ENCODE measurements around the gene IL1R2.
"Not testable (repeated sequence)": the region's sequence is repeated elsewhere in the genome, so short reads cannot be mapped to it uniquely, and the experiment has no call there.

The IL1R2 gene

GRCh38 chr2:101998896-101999789 lies 7.4 kb downstream of the IL1R2 start:
- DNase-seq (ENCODE audit: low read depth in 3 of 3): peak in 2 of 3 donors; percentile 48 to 53

DNA sequence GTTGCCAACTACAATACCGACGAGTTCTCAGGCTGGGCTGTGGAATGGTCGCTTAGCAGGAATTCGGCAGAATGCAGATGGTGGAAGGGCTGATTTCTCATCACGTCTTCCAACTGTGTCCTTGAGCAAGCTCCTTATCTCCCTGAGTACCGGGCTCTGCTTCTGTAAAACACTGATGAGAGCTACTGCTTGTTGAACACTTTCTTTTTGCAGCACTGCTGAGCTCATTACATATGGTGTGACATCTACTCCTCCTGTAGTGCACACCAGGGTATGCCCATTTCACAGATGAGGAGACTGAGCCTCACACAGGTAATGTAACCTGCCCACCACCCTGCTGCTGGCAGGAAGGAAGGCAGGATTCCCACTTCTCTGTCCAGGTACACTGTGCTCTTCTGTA lies 8.3 kb downstream of the IL1R2 start:
- no peak for DNase-seq (ENCODE audit: low read depth in 3 of 3)

GRCh38 chr2:102000813-102001766 lies 9.3 kb downstream of the IL1R2 start:
- peak in 1 of 3 donors; percentile 32 for DNase-seq (ENCODE audit: low read depth in 3 of 3)

DNA sequence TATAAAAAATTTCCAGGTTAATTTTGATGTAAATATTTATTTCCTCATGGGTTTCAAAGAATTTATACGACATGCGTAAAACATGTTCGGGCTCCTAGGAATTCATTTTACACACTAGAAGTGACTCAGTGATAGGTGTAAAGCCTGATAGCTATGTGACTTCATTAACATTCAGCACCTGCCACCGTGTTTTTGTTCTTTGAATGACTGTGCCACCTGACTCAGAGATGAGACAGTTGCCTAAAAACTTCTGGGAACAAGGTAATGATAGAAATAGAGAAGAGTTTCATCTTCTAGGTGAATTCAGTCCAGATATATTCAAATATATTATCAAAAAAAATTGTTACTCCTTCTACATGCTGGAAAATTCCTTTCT lies 10.0 kb downstream of the IL1R2 start:
- DNase-seq (ENCODE audit: low read depth in 3 of 3): peak in 1 of 3 donors; percentile 44

GRCh38 chr2:102002228-102002627 lies 10.5 kb downstream of the IL1R2 start:
- no peak for DNase-seq (ENCODE audit: low read depth in 3 of 3)

- not testable (repeated sequence) for DNase-seq (ENCODE audit: low read depth in 3 of 3)
These were observed 11.1 kb downstream of the IL1R2 start for GRCh38 chr2:102002909-102003308.

DNA sequence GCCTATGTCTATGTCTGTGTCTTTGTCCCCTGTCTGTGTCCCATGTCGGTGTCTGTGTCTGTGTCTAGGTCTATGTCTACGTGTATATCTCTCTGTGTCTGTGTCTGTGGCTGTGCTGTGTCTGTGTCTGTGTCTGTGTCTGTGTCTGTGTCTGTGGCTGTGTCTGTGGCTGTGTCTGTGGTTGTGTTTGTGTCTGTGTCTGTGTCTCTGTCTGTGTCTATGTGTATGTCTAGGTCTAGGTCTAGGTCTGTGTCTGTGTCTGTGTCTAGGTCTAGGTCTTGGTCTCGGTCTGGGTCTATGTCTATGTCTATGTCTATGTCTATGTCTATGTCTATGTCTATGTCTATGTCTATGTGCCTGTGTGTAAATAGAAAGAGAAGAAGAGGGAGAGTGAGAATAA lies 11.9 kb downstream of the IL1R2 start:
- DNase-seq (ENCODE audit: low read depth in 3 of 3): no peak

DNA sequence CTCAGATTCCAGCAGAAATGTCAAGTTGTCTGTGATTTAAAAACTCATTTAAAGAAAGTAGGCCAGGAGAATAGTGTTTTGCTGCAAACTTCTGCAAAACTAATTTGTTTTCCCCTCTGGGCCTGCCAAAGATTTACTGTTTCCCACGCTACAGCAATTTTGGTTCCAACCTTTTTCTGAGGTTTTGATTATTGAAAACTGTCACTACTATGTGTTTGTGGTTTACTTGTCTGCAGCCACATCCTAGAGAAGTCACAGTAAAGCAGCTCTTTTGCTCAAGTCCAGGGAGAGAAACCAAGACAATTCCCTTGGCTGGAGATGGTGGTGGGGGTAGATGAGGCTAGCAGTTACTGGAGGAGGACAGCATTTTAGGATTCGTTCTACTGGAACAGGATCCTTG lies 12.8 kb downstream of the IL1R2 start:
- no peak for DNase-seq (ENCODE audit: low read depth in 3 of 3)

DNA sequence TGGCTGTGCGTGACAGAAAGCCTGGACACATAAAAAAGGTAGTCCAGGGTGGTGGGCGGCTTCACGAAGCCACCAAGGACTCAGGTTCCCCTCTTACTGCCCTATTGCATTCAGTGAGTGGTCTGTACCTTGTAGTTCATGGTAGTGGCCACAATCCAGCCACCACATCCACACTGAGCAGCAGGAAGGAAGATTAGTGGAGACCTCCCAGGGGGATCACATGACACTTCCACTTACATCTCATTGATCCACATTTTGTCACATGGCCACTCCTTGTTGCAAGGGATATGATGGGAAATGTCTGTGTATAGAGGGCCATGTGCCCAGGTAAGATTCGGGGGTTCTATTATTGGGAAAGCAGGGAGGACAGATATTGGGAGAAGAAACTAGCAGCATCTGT lies 13.7 kb downstream of the IL1R2 start:
- DNase-seq (ENCODE audit: low read depth in 3 of 3): no peak

DNA sequence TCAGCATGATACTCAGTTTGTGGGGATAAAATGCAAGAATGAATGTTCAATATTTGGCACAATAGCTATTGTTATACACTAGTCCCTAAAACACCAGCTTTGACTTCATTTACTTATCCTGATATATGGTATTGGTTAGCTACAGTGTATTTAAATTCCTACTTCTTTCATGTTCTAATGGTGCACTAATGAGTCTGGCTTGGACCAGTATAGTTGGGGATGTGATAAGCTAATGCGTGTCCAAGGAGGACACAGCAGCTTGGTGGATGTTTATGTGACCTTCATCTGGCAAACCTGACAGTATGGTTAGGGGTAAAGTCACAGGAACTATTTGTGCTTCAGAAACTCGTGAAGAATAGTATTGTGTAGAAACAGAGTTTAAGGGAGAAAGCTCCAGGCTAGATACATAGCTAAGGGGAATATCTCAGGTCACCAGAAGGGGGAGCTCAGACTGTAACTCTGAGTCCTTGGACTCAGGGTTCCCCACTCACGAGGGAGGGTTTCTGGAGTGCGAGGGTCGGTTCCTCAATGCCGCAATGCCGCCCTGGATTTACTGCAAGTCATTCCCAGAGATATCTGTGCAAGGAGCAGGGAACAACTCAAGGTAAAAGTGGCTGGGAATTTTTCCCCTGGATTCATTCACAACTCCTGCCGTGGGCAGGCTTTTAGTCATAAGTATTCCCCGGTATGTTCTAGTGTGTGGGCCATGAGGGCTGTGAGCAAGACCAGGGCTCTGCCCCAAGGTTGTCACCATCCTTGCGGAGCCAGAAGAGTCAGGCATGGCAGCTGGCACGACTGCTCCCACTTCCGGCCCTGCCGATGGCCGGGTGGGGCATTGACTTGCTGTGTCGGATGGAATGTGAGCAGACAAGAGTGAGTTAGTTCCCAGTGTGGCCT lies 14.5 kb downstream of the IL1R2 start:
- DNase-seq (ENCODE audit: low read depth in 3 of 3): peak in 1 of 3 donors; percentile 60

GRCh38 chr2:102006886-102007278 lies 15.1 kb downstream of the IL1R2 start:
- no peak for DNase-seq (ENCODE audit: low read depth in 3 of 3)

DNA sequence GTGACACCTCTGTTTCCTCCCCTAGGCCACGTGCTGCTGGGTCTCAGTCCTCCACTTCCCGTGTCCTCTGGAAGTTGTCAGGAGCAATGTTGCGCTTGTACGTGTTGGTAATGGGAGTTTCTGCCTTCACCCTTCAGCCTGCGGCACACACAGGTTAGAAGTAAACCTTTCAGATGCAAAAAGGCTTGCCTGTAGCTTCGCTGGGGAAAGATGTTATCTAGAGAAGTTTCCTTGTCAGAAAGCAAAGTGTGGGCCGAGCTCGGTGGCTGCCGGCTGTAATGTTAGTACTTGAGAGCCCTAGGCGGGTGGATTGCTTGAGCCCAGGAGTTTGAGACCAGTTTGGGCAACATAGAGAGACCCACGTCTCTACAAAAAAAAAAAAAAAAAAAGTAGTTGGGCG lies 16.7 kb downstream of the IL1R2 start:
- no peak for DNase-seq (ENCODE audit: low read depth in 3 of 3)

- DNase-seq (ENCODE audit: low read depth in 3 of 3): no peak
These were observed 17.8 kb downstream of the IL1R2 start for GRCh38 chr2:102009557-102009956.

- DNase-seq (ENCODE audit: low read depth in 3 of 3): no peak
These were observed 19.1 kb downstream of the IL1R2 start for GRCh38 chr2:102010902-102011301.

DNA sequence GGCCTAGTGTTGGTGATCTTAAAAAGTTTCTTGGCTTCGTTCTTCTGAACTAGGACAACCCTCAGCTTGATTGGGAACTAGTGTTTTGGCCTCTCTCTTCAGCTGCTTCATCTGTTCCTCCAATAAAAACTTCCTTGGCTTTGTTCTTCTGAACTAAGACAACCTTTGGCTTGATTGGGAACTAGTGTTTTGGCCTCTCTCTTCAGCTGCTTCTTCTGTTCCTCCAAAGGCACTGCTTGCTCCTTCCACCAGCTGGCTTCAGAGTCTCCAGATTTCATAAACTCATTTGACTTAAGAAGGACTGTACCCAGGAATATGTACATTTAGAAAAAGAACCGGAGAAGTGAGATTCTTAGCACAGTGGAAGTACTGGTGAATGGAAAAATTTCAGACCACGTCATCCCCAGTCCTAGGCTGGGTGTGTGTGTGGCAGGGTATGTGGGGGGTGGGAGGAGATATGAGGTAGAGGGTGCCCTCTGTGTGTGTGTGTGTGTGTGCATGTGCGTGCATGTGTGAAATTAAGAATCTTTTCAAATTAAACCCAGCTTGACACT lies 20.4 kb downstream of the IL1R2 start:
- DNase-seq (ENCODE audit: low read depth in 3 of 3): no peak

DNA sequence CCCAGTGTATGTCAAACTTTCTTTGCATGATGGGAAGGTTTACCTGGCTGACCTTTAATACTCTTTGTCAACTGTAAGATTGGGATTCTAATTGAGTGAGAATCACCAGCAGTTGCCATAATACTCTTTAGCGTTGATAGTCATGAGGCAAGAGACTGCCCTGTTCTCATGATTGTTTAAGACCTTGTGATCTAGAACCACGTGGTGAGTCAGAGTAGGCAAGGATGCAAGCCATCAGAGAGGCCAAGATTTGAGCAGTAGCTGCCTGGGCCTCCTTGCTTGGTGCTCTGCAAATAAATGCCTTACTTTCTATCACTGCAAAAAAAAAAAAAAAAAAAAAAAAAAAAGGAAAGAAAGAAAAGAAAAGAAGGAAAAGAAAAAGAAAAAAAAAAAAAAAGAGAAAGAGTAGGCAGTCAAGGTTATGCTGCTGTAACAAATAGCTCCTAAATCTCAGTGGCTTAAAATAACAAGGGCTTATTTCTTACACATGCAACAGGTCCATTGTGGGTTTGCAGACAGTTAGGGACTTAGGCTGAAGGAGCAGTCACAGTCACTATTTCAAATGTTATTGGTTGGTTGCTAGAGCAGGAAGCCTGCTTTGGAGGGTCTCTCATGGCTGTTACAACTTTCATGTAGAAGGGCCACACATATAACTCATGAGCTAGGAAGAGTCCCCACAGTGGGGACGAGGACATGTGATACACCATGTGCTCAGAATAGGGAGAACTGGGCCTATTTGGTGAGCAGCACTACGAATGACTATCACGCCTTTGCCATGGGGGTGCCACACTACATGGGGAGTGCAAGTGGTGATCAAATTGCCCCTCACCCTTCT lies 21.7 kb downstream of the IL1R2 start:
- no peak for DNase-seq (ENCODE audit: low read depth in 3 of 3)

DNA sequence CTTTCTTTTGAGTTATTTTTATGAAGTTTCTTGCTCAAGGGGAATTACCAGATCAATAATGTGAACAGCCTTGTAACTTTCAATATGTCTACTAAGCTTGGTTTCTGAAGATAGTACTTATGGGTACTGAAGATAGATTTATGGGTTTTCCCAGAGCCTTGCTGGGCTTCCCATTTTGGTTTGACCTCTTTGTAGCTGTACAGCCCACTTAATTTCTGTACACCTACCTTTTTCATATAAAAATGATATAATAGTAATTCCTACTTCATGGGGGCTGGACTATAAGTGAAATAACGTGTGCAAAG lies 22.2 kb downstream of the IL1R2 start:
- no peak for DNase-seq (ENCODE audit: low read depth in 3 of 3)

DNA sequence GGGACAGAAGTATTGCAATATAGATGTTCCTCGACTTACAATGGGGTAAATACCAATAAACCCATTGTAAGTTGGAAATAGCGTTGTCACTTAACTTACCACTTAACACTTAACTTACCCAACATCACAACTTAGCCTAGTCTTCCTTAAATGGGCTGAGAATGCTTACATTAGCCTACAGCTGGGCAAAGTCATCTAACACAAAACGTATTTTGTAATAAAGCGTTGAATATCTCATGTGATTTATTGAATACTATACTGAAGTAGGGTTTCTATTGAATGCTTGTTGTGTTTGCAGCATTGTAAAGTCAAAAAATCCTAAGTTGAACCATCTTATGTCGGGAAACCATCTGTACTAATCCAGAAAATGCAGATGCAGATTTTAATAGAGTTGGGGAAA lies 23.6 kb downstream of the IL1R2 start:
- no peak for DNase-seq (ENCODE audit: low read depth in 3 of 3)

DNA sequence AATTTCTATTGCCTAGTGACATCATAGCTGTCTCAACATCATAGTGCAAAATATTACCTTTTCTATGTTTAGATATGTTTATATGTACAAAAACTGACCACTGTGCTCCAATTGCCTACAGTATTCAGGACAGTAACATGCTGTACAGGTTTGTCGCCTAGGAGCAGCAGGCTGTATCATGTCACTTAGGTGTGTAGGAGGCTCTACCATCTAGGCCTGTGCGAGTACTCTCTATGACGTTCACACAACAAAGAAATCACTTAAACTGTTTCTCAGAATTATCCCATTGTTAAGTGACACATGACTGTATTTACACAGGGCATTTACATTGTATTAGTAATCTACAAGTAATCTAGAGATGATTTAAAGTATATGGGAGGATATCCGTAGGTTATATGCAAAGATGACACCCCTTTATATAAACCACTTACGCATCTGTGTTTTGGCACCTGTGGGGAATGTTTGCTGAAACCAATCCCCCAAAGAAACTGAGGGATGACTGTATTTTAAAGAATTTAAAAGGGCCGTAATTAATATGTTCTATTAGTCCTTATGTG lies 24.7 kb downstream of the IL1R2 start:
- DNase-seq (ENCODE audit: low read depth in 3 of 3): no peak

DNA sequence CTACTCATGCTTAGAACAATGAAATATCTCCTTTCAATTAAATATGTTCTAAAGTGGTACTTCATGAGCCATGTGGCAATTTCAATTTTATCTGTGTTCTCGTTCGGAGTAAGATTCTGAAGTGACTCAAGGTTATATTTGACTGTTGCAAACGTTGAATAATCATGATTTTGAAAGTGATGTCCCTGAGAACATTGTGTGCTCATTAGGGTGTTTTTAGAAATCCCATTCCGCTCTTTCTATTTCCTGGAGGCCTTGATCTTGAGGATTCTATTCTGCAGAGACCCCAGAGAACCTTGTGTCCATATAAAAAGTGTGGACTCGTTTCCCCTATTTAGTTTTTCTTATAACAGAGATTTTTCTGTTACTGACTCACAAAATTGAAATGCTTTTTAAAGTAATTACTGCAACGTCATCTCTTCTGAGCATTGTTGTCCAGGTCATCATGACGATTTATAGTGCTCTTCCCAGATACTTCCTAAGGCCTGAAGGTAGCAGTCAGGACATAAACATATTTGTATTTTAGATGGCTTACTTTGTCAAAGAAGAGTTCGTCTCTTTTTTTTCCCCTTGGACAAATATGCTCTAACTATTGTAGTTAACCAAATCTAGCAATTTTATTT lies 27.2 kb downstream of the IL1R2 start:
- no peak for DNase-seq (ENCODE audit: low read depth in 3 of 3)
